Activated naive CD4-positive, alpha-beta T cell treated with anti-CD3 and anti-CD28 coated beads, Interleukin-2, amount 50 U/mL, for 24 hours (primary cell): ENCODE measurements around the gene XPO1.
A peak's percentile ranks its signal among the peaks of the same experiment; 100 is the strongest.
"Not testable (repeated sequence)": the region's sequence is repeated elsewhere in the genome, so short reads cannot be mapped to it uniquely, and the experiment has no call there.

Experiments
- H3K27ac Mint-ChIP-seq: one replicate; pipeline ENCODE4 v1.8.0; 2021; ENCODE audit warnings: mild to moderate bottlenecking, mixed read lengths
- H3K27me3 Mint-ChIP-seq: one replicate; pipeline ENCODE4 v1.8.0; 2021; ENCODE audit warnings: mixed read lengths
- H3K36me3 Mint-ChIP-seq: one replicate; pipeline ENCODE4 v1.8.0; 2021; ENCODE audit warnings: mixed read lengths
- H3K4me1 Mint-ChIP-seq: one replicate; pipeline ENCODE4 v1.8.0; 2021; ENCODE audit warnings: mixed read lengths
- H3K4me3 Mint-ChIP-seq: one replicate; pipeline ENCODE4 v1.8.0; 2021; ENCODE audit warnings: mild to moderate bottlenecking, mixed read lengths
- H3K9me3 Mint-ChIP-seq: one replicate; pipeline ENCODE4 v1.8.0; 2021; ENCODE audit warnings: mixed read lengths

XPO1 gene

GRCh38 chr2:61493523-61493942 is 44.6 kb downstream of the XPO1 start:
- Mint-ChIP-seq H3K4me1 (peaks cover 21% of the 10 kb centered on the region), H3K27ac (peak overlapping the region; percentile 85), H3K9me3 (no peaks in the 10 kb centered on the region), H3K4me3 (peak overlapping the region; percentile 20), H3K36me3 (peaks cover 22% of the 10 kb centered on the region), H3K27me3 (no peaks in the 10 kb centered on the region)

- H3K27ac Mint-ChIP-seq: peak overlapping the region; percentile 47
- no peak overlapping the region for H3K4me3 Mint-ChIP-seq
- peaks cover 21% of the 10 kb centered on the region for H3K4me1 Mint-ChIP-seq
- no peaks in the 10 kb centered on the region for H3K27me3 Mint-ChIP-seq
- H3K36me3 Mint-ChIP-seq: peaks cover 25% of the 10 kb centered on the region
- no peaks in the 10 kb centered on the region for H3K9me3 Mint-ChIP-seq
Observed at GRCh38 chr2:61492476-61492875, 45.7 kb downstream of the XPO1 start.

GRCh38 chr2:61485281-61485680 is 52.9 kb downstream of the XPO1 start:
- no peaks in the 10 kb centered on the region for H3K9me3 Mint-ChIP-seq
- no peaks in the 10 kb centered on the region for H3K27me3 Mint-ChIP-seq
- no peak overlapping the region for H3K4me3 Mint-ChIP-seq
- no peaks in the 10 kb centered on the region for H3K4me1 Mint-ChIP-seq
- peaks cover 19% of the 10 kb centered on the region for H3K36me3 Mint-ChIP-seq
- no peak overlapping the region for H3K27ac Mint-ChIP-seq

- Mint-ChIP-seq H3K9me3 (no peaks in the 10 kb centered on the region), H3K4me3 (no peak overlapping the region), H3K36me3 (peaks cover 5% of the 10 kb centered on the region), H3K27ac (no peak overlapping the region), H3K27me3 (no peaks in the 10 kb centered on the region), H3K4me1 (peaks cover 8% of the 10 kb centered on the region)
Observed at GRCh38 chr2:61478086-61478485, 60.1 kb downstream of the XPO1 start.

GRCh38 chr2:61476929-61477589 is 61.1 kb downstream of the XPO1 start:
- H3K36me3 Mint-ChIP-seq, H3K4me3 Mint-ChIP-seq, H3K27me3 Mint-ChIP-seq, H3K9me3 Mint-ChIP-seq: not testable (repeated sequence)
- peaks cover 12% of the 10 kb centered on the region for H3K4me1 Mint-ChIP-seq
- peak overlapping the region; percentile 8 for H3K27ac Mint-ChIP-seq

- H3K36me3 Mint-ChIP-seq: peaks cover 5% of the 10 kb centered on the region
- H3K27ac Mint-ChIP-seq: peak overlapping the region; percentile 97
- peaks cover 29% of the 10 kb centered on the region for H3K4me1 Mint-ChIP-seq
- H3K4me3 Mint-ChIP-seq: peak overlapping the region; percentile 93
- no peaks in the 10 kb centered on the region for H3K27me3 Mint-ChIP-seq
- no peaks in the 10 kb centered on the region for H3K9me3 Mint-ChIP-seq
Observed at GRCh38 chr2:61471905-61472805, 66.0 kb downstream of the XPO1 start.

- peaks cover 3% of the 10 kb centered on the region for H3K36me3 Mint-ChIP-seq
- H3K27ac Mint-ChIP-seq: peak within 1 kb of the TSS; percentile 99
- peak within 1 kb of the TSS; percentile 96 for H3K4me3 Mint-ChIP-seq
- H3K27me3 Mint-ChIP-seq: no peaks in the 10 kb centered on the region
- peaks cover 32% of the 10 kb centered on the region for H3K4me1 Mint-ChIP-seq
- H3K9me3 Mint-ChIP-seq: no peaks in the 10 kb centered on the region
Observed at GRCh38 chr2:61470965-61471904, 66.9 kb downstream of the XPO1 start, which contains the start of gene USP34. Gene USP34 (minus strand): TSS chr2:61471087. CDS start chr2:61470692, 395 bp downstream.

GRCh38 chr2:61470122-61470951 is 67.8 kb downstream of the XPO1 start:
- peaks cover 3% of the 10 kb centered on the region for H3K36me3 Mint-ChIP-seq
- H3K4me3 Mint-ChIP-seq: peak overlapping the region; percentile 96
- H3K27me3 Mint-ChIP-seq: no peaks in the 10 kb centered on the region
- H3K9me3 Mint-ChIP-seq: no peaks in the 10 kb centered on the region
- H3K4me1 Mint-ChIP-seq: peaks cover 34% of the 10 kb centered on the region
- H3K27ac Mint-ChIP-seq: peak overlapping the region; percentile 99

- Mint-ChIP-seq H3K4me3 (peak overlapping the region; percentile 96), H3K9me3 (no peaks in the 10 kb centered on the region), H3K27ac (peak overlapping the region; percentile 99), H3K36me3 (peaks cover 3% of the 10 kb centered on the region), H3K27me3 (no peaks in the 10 kb centered on the region), H3K4me1 (peaks cover 40% of the 10 kb centered on the region)
Observed at GRCh38 chr2:61469424-61470121, 68.6 kb downstream of the XPO1 start.

- not testable (repeated sequence) for H3K9me3 Mint-ChIP-seq, H3K27ac Mint-ChIP-seq, H3K36me3 Mint-ChIP-seq, H3K27me3 Mint-ChIP-seq
- Mint-ChIP-seq H3K4me1 (peaks cover 52% of the 10 kb centered on the region), H3K4me3 (peak overlapping the region; percentile 96)
Observed at GRCh38 chr2:61468231-61468630, 69.9 kb downstream of the XPO1 start.

- H3K27me3 Mint-ChIP-seq: no peaks in the 10 kb centered on the region
- H3K4me1 Mint-ChIP-seq: peaks cover 64% of the 10 kb centered on the region
- no peak overlapping the region for H3K4me3 Mint-ChIP-seq
- no peak overlapping the region for H3K27ac Mint-ChIP-seq
- H3K36me3 Mint-ChIP-seq: peaks cover 3% of the 10 kb centered on the region
- no peaks in the 10 kb centered on the region for H3K9me3 Mint-ChIP-seq
Observed at GRCh38 chr2:61465045-61465444, 73.1 kb downstream of the XPO1 start.

GRCh38 chr2:61463769-61464475 is 74.2 kb downstream of the XPO1 start:
- peaks cover 64% of the 10 kb centered on the region for H3K4me1 Mint-ChIP-seq
- H3K9me3 Mint-ChIP-seq: no peaks in the 10 kb centered on the region
- H3K27ac Mint-ChIP-seq: peak overlapping the region; percentile 51
- no peaks in the 10 kb centered on the region for H3K27me3 Mint-ChIP-seq
- H3K36me3 Mint-ChIP-seq: no peaks in the 10 kb centered on the region
- peak overlapping the region; percentile 42 for H3K4me3 Mint-ChIP-seq

- Mint-ChIP-seq H3K4me1 (peaks cover 71% of the 10 kb centered on the region), H3K36me3 (peaks cover 1% of the 10 kb centered on the region), H3K9me3 (no peaks in the 10 kb centered on the region), H3K27me3 (no peaks in the 10 kb centered on the region), H3K4me3 (no peak overlapping the region), H3K27ac (no peak overlapping the region)
Observed at GRCh38 chr2:61461404-61461803, 76.8 kb downstream of the XPO1 start.

- H3K9me3 Mint-ChIP-seq: no peaks in the 10 kb centered on the region
- H3K27me3 Mint-ChIP-seq: no peaks in the 10 kb centered on the region
- no peak overlapping the region for H3K4me3 Mint-ChIP-seq
- peak overlapping the region; percentile 41 for H3K27ac Mint-ChIP-seq
- peaks cover 4% of the 10 kb centered on the region for H3K36me3 Mint-ChIP-seq
- peaks cover 80% of the 10 kb centered on the region for H3K4me1 Mint-ChIP-seq
Observed at GRCh38 chr2:61460163-61460562, 78.0 kb downstream of the XPO1 start.
